OCI-LY3 (cell line): ENCODE data around the gene ESRRG.

ENCODE experiments used
- CTCF ChIP-seq: fragments of 200-600, 300-600 bp; sonication (generic); IDR thresholded peaks from 2 replicates; pipeline ENCODE4 v1.5.1; 2014; ENCODE audit warnings: antibody characterized with exemption, low read length, low read depth
- EZH2phosphoT487 ChIP-seq: fragments of 200-600 bp; shearing (Covaris generic); IDR thresholded peaks from 2 replicates; pipeline ENCODE4 v1.6.1; 2018; ENCODE audit warnings: antibody characterized with exemption, mixed run types, low read depth

GRCh38 chr1:216554934-216555333 lies 168.3 kb downstream of the ESRRG start:
- TF ChIP-seq CTCF: no peak
- TF ChIP-seq EZH2phosphoT487: no peak
